NK-92 (cell line): ENCODE measurements around the gene COX5B.
"Not testable (repeated sequence)": the region's sequence is repeated elsewhere in the genome, so short reads cannot be mapped to it uniquely, and the experiment has no call there.

Experiments used
- DNase-seq: peaks from one replicate; lab custom pipeline; 2025; ENCODE audit not compliant: unreplicated experiment; lab: John Stamatoyannopoulos, UW

The COX5B gene

GRCh38 chr2:97672606-97673140, 26.8 kb downstream of the COX5B start:
- not testable (repeated sequence) for DNase-seq

- no peak for DNase-seq
Observed at GRCh38 chr2:97673182-97673914, 27.5 kb downstream of the COX5B start.

GRCh38 chr2:97673915-97674283, 28.0 kb downstream of the COX5B start:
- no peak for DNase-seq

GRCh38 chr2:97675430-97676113, 29.7 kb downstream of the COX5B start:
- no peak for DNase-seq

- no peak for DNase-seq
Observed at GRCh38 chr2:97676620-97677019, 30.8 kb downstream of the COX5B start.

GRCh38 chr2:97677480-97677879, 31.6 kb downstream of the COX5B start:
- DNase-seq: no peak

- DNase-seq: no peak
Observed at GRCh38 chr2:97678298-97678697, 32.4 kb downstream of the COX5B start.

GRCh38 chr2:97687235-97687634, 41.4 kb downstream of the COX5B start:
- DNase-seq: not testable (repeated sequence)

GRCh38 chr2:97688062-97688827, 42.4 kb downstream of the COX5B start:
- DNase-seq: no peak

GRCh38 chr2:97691166-97691565, 45.3 kb downstream of the COX5B start:
- DNase-seq: no peak

GRCh38 chr2:97693476-97693875, 47.6 kb downstream of the COX5B start:
- DNase-seq: no peak

- DNase-seq: no peak
Observed at GRCh38 chr2:97695744-97696143, 49.9 kb downstream of the COX5B start.

- peak; percentile 6 for DNase-seq
Observed at GRCh38 chr2:97697252-97698235, 51.7 kb downstream of the COX5B start.
